HFFc6 (cell line): ENCODE measurements around the gene KCNK7. TPM values are rescaled to one million over a fixed set of nuclear protein-coding genes. Genes with fewer than 3 reads are reported as not detected.

Experiments used
- DNase-seq: peaks from one replicate; pipeline ENCODE4 v3.0.0-alpha.2; 2018
- H3K27ac Mint-ChIP-seq: 2 replicates; pipeline ENCODE4 v1.8.0; 2020; ENCODE audit warnings: mild to moderate bottlenecking, mixed read lengths
- H3K27me3 Mint-ChIP-seq: 2 replicates; pipeline ENCODE4 v1.8.0; 2021; ENCODE audit warnings: mild to moderate bottlenecking, moderate library complexity, mixed read lengths; ENCODE audit not compliant: insufficient read depth
- H3K36me3 Mint-ChIP-seq: 2 replicates; pipeline ENCODE4 v1.8.0; 2021; ENCODE audit warnings: low read depth, mixed read lengths
- H3K4me1 Mint-ChIP-seq: 2 replicates; pipeline ENCODE4 v1.8.0; 2020; ENCODE audit warnings: low read depth, mixed read lengths
- H3K4me3 Mint-ChIP-seq: 2 replicates; pipeline ENCODE4 v1.8.0; 2020; ENCODE audit warnings: mild to moderate bottlenecking, moderate library complexity, mixed read lengths
- H3K9me3 Mint-ChIP-seq: 2 replicates; pipeline ENCODE4 v1.8.0; 2020; ENCODE audit warnings: mild to moderate bottlenecking, mixed read lengths
- CTCF ChIP-seq: fragments of 200-600 bp; sonication (generic); IDR thresholded peaks from 2 replicates; pipeline ENCODE4 v1.5.0; 2021; ENCODE audit warnings: antibody characterized with exemption, mild to moderate bottlenecking
- total RNA-seq, 6 experiments: library from RNA; stranded (reverse); fragmentation: NEBNext Ultra II Directional; extraction: Animal tissue kit (Norgen Biotek cat#: 25700); gene quantifications; 2 replicates in 1 of 6; 3 replicates in 5 of 6; pipeline ENCODE4 v1.2.3, GENCODE V29; 2021

The KCNK7 gene
- total RNA-seq, 6 experiments from 2014 or later, result 0.16 to 0.31 (median 0.30) TPM; not detected in 3

- peak within 1 kb of the TSS; percentile 96 for H3K27ac Mint-ChIP-seq
- H3K9me3 Mint-ChIP-seq, result no peaks in the 10 kb centered on the region
- no peak for TF ChIP-seq CTCF
- peak within 1 kb of the TSS; percentile 100 for H3K4me3 Mint-ChIP-seq
- H3K27me3 Mint-ChIP-seq, result peaks cover 16% of the 10 kb centered on the region
- peaks cover 17% of the 10 kb centered on the region for H3K36me3 Mint-ChIP-seq
- H3K4me1 Mint-ChIP-seq, result peaks cover 70% of the 10 kb centered on the region
- peak; percentile 77 for DNase-seq
Observed at GRCh38 chr11:65572356-65573051, 23.1 kb downstream of the KCNK7 start, which contains the start of gene FAM89B. FAM89B (plus strand) TSS chr11:65572538; CDS start chr11:65572670, 132 bp downstream.

- Mint-ChIP-seq H3K27ac (peak overlapping the region; percentile 96), H3K9me3 (no peaks in the 10 kb centered on the region), H3K4me1 (peaks cover 66% of the 10 kb centered on the region), H3K36me3 (peaks cover 17% of the 10 kb centered on the region), H3K27me3 (peaks cover 16% of the 10 kb centered on the region), H3K4me3 (peak overlapping the region; percentile 100)
- peak; percentile 58 for TF ChIP-seq CTCF
- peak; percentile 46 for DNase-seq
Observed at GRCh38 chr11:65571940-65572339, 23.7 kb downstream of the KCNK7 start.

GRCh38 chr11:65571420-65571819 lies 24.2 kb downstream of the KCNK7 start:
- Mint-ChIP-seq H3K4me1 (peaks cover 63% of the 10 kb centered on the region), H3K36me3 (peaks cover 17% of the 10 kb centered on the region), H3K9me3 (no peaks in the 10 kb centered on the region), H3K27ac (peak overlapping the region; percentile 96), H3K27me3 (peaks cover 16% of the 10 kb centered on the region), H3K4me3 (peak overlapping the region; percentile 100)
- TF ChIP-seq CTCF, result no peak
- no peak for DNase-seq

- H3K4me1 Mint-ChIP-seq, result peaks cover 68% of the 10 kb centered on the region
- TF ChIP-seq CTCF, result peak; percentile 84
- peaks cover 17% of the 10 kb centered on the region for H3K36me3 Mint-ChIP-seq
- peak within 1 kb of the TSS; percentile 96 for H3K27ac Mint-ChIP-seq
- peaks cover 19% of the 10 kb centered on the region for H3K27me3 Mint-ChIP-seq
- peak; percentile 99 for DNase-seq
- H3K9me3 Mint-ChIP-seq, result no peaks in the 10 kb centered on the region
- peak within 1 kb of the TSS; percentile 100 for H3K4me3 Mint-ChIP-seq
Observed at GRCh38 chr11:65569973-65570918, 25.4 kb downstream of the KCNK7 start, which contains the start of gene ZNRD2. ZNRD2 (plus strand) TSS chr11:65570477; CDS start chr11:65570492, 15 bp downstream.

GRCh38 chr11:65569164-65569972 lies 26.2 kb downstream of the KCNK7 start:
- DNase-seq, result no peak
- Mint-ChIP-seq H3K36me3 (peaks cover 17% of the 10 kb centered on the region), H3K4me3 (peak overlapping the region; percentile 100), H3K27ac (peak overlapping the region; percentile 96), H3K4me1 (peaks cover 60% of the 10 kb centered on the region), H3K27me3 (peaks cover 12% of the 10 kb centered on the region), H3K9me3 (no peaks in the 10 kb centered on the region)
- TF ChIP-seq CTCF, result no peak
